ENCODE results near the gene GXYLT1.

The GXYLT1 gene

GRCh38 chr12:42039176-42039575 is 105.5 kb downstream of the GXYLT1 start:
- H3K9me3 ChIP-seq (ENCODE audit: insufficient read depth, low read depth, low read length) = no peaks in the 10 kb centered on the region
- no peak overlapping the region for H3K9ac ChIP-seq (ENCODE audit: low read depth, low read length, poor library complexity, severe bottlenecking)
- TF ChIP-seq EZH2phosphoT487 (IDR thresholded peaks at IDR 0.05; ENCODE audit: borderline replicate concordance) = no peak
- no peak for TF ChIP-seq CTCF (conservative IDR thresholded peaks at IDR 0.05; ENCODE audit: low read length)
- H3K9me2 ChIP-seq (replicated peaks; ENCODE audit: low read depth, low read length) = no peaks in the 10 kb centered on the region
- H3K4me1 ChIP-seq (ENCODE audit: insufficient read depth, low read length, poor library complexity, severe bottlenecking) = no peaks in the 10 kb centered on the region
- H4K20me1 ChIP-seq (ENCODE audit: insufficient read depth, low read length, poor library complexity, severe bottlenecking) = no peaks in the 10 kb centered on the region
- no peak overlapping the region for H3K4me2 ChIP-seq (ENCODE audit: low read depth, low read length, poor library complexity, severe bottlenecking)
- H3K27me3 ChIP-seq (ENCODE audit: insufficient read depth, low read length, poor library complexity, severe bottlenecking) = no peaks in the 10 kb centered on the region
- H2AFZ ChIP-seq (ENCODE audit: low read length) = no peak overlapping the region
- H3F3A ChIP-seq (ENCODE audit: low read depth) = no peaks in the 10 kb centered on the region
- no peaks in the 10 kb centered on the region for H3K79me2 ChIP-seq (ENCODE audit: insufficient read depth, low read length)
- no peaks in the 10 kb centered on the region for H3K36me3 ChIP-seq (ENCODE audit: insufficient read depth, low read length)
- no peak overlapping the region for H3K4me3 ChIP-seq (ENCODE audit: low read length, poor library complexity, severe bottlenecking)

- Histone ChIP-seq H3K4me2 (ENCODE audit: low read depth, low read length, poor library complexity, severe bottlenecking) (no peak overlapping the region), H3K4me1 (ENCODE audit: insufficient read depth, low read length, poor library complexity, severe bottlenecking) (no peaks in the 10 kb centered on the region), H4K20me1 (ENCODE audit: insufficient read depth, low read length, poor library complexity, severe bottlenecking) (no peaks in the 10 kb centered on the region), H3K79me2 (ENCODE audit: insufficient read depth, low read length) (no peaks in the 10 kb centered on the region), H3K9ac (ENCODE audit: low read depth, low read length, poor library complexity, severe bottlenecking) (no peak overlapping the region), H3K36me3 (ENCODE audit: insufficient read depth, low read length) (no peaks in the 10 kb centered on the region), H3F3A (ENCODE audit: low read depth) (no peaks in the 10 kb centered on the region), H2AFZ (ENCODE audit: low read length) (no peak overlapping the region), H3K9me3 (ENCODE audit: insufficient read depth, low read depth, low read length) (no peaks in the 10 kb centered on the region), H3K9me2 (replicated peaks; ENCODE audit: low read depth, low read length) (no peaks in the 10 kb centered on the region), H3K4me3 (ENCODE audit: low read length, poor library complexity, severe bottlenecking) (no peak overlapping the region), H3K27me3 (ENCODE audit: insufficient read depth, low read length, poor library complexity, severe bottlenecking) (no peaks in the 10 kb centered on the region)
- no peak for TF ChIP-seq CTCF (conservative IDR thresholded peaks at IDR 0.05; ENCODE audit: low read length)
- TF ChIP-seq EZH2phosphoT487 (IDR thresholded peaks at IDR 0.05; ENCODE audit: borderline replicate concordance) = no peak
Observed at GRCh38 chr12:42031847-42032564, 112.7 kb downstream of the GXYLT1 start.
